Cardiac fibroblast (primary cell): Measurements from ENCODE around the gene GJB5.

Source experiments
- DNase-seq, 2 donors: peaks; one replicate each; pipeline versions ENCODE4 v3.0.0 to v3.0.0-alpha.2; 2010; ENCODE audit warnings: low read depth in 2 of 2
- H3K4me3 ChIP-seq, 2 donors: replicated peaks in 1 of 2; 1 replicate in 1 of 2; 2 replicates in 1 of 2; pipeline ENCODE4 v1.5.1; 2011; ENCODE audit warnings: low read depth in 2 of 2, low read length in 2 of 2, mild to moderate bottlenecking in 2 of 2, moderate library complexity in 1 of 2
- TF ChIP-seq, protein P1 (sequence below): IDR thresholded peaks from one replicate; pipeline ENCODE4 v1.5.1; 2011; ENCODE audit warnings: low read depth, mild to moderate bottlenecking, low read length, inconsistent platforms

GJB5 gene

GRCh38 chr1:34743775-34744174 lies 11.1 kb upstream of the GJB5 start:
- no peak overlapping the region for H3K4me3 ChIP-seq
- TF ChIP-seq, protein P1, sequence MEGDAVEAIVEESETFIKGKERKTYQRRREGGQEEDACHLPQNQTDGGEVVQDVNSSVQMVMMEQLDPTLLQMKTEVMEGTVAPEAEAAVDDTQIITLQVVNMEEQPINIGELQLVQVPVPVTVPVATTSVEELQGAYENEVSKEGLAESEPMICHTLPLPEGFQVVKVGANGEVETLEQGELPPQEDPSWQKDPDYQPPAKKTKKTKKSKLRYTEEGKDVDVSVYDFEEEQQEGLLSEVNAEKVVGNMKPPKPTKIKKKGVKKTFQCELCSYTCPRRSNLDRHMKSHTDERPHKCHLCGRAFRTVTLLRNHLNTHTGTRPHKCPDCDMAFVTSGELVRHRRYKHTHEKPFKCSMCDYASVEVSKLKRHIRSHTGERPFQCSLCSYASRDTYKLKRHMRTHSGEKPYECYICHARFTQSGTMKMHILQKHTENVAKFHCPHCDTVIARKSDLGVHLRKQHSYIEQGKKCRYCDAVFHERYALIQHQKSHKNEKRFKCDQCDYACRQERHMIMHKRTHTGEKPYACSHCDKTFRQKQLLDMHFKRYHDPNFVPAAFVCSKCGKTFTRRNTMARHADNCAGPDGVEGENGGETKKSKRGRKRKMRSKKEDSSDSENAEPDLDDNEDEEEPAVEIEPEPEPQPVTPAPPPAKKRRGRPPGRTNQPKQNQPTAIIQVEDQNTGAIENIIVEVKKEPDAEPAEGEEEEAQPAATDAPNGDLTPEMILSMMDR: no peak
- no peak for DNase-seq

DNA sequence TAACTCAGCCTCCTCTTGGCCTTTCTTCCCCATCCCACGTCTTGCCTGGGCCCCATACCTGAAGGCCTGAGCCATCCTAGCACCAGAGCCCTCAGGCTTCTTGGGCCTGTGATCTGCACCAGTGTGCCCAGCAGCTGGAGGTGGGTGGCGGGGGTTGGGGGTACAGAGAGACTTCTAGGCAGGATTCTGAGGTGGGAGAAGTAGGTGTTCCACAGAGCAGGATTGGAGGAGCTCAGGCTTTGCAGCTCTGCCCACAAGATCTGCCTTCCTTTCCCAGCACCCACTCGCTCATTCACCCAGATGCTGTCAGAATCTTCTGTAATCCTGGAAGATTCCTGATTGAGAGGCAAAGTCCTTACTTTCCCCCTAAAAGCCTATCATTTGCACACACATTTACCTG lies 10.0 kb upstream of the GJB5 start:
- DNase-seq: no peak
- no peak overlapping the region for H3K4me3 ChIP-seq
- TF ChIP-seq, protein P1: no peak

DNA sequence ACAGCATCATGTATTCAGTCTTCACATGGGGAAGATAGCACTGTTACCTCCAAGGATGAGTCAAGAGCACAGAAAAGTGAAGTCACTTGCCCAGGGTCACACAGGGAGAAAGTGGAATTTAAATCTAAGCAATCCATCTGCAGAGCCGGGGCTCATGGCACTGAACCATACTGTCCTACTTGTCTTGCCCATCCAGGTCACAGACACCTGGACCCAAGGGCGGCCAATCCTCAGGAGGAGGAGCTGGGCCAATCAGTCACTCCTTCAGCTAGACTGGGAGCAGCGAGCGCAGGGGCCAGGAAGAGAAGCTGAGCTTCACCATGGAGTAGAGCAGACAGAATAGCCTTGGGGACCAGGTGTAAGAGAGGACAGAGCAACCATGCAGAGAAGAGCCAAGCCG lies 9.2 kb upstream of the GJB5 start:
- TF ChIP-seq, protein P1: no peak
- H3K4me3 ChIP-seq: no peak overlapping the region

GRCh38 chr1:34746101-34746500 lies 8.7 kb upstream of the GJB5 start:
- TF ChIP-seq, protein P1: no peak
- DNase-seq: no peak
- H3K4me3 ChIP-seq: no peak overlapping the region

More for the DNA sequence above, 9.2 kb upstream of the GJB5 start:
- no peak for DNase-seq

DNA sequence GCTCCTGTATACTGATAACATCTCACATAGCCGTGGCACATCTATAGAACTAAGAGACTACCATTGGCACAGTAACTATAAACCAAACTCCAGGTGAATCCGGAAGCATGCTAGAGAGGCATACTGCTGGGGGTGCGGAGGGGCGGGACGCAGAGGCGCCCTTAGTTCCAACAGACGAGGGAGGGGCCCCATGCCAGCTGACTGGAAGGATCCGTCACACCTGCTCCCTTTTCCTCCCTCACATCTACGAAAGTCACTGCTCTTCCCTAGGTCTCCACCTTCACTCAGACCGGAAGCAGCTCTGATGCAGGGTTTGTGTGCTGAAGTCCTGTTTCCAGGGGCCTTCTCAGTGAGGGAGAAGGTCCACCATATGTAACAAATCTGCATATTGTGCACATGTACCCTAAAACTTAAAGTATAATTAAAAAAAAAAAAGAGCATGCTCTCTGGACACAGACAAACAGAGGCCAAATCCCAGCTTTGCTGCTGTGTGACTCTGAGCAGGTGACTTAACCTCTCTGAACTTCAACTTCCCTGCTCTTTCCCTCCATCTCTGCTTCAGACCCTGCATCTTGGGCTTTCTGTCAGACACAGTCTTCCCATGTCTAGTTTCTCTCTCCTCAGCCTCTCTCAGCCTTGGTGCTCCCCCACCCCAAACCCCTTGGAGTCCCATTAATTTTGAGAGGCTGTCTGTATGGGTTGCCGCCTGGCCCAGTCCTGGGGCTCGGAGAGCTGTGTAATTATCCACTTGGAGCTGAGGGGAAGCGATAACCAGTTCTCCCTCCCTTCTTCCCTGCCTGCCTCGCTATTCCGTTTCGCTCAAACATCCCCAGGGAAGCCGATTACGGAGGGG lies 7.8 kb upstream of the GJB5 start:
- DNase-seq: no peak

GRCh38 chr1:34747638-34747941 lies 7.3 kb upstream of the GJB5 start:
- H3K4me3 ChIP-seq: no peak overlapping the region
- TF ChIP-seq, protein P1: no peak

More for the DNA sequence above, 7.8 kb upstream of the GJB5 start:
- H3K4me3 ChIP-seq: no peak overlapping the region
- TF ChIP-seq, protein P1: no peak

GRCh38 chr1:34749992-34750391 lies 4.9 kb upstream of the GJB5 start:
- peak in 1 of 2 donors; percentile 5 for DNase-seq
- TF ChIP-seq, protein P1: no peak
- H3K4me3 ChIP-seq: no peak overlapping the region

More at GRCh38 chr1:34747638-34747941, 7.3 kb upstream of the GJB5 start:
- no peak for DNase-seq
